Measurements from ENCODE around the gene GTF2H3. TPM values are rescaled to one million over a fixed set of nuclear protein-coding genes. Genes with fewer than 3 reads are reported as not detected.

Gene GTF2H3
- polyA plus RNA-seq, 1 of the 3 experiments (the other 2 are of a cell fraction): 22.4 TPM

- Histone ChIP-seq H3K9me3 (no peaks in the 10 kb centered on the region), H2AFZ (ENCODE audit: low read depth) (no peak overlapping the region), H3K27ac (ENCODE audit: low read depth in 2 of 2, low read length in 1 of 2) (no peak overlapping the region), H3K36me3 (replicated peaks in 1 of 2; ENCODE audit: control insufficient read depth in 1 of 2, insufficient read depth in 2 of 2, low read length in 1 of 2) (peaks cover 3 to 13% of the 10 kb centered on the region in 2 experiments), H3K4me2 (no peak overlapping the region), H3K4me1 (ENCODE audit: control insufficient read depth in 1 of 2, insufficient read depth in 2 of 2, low read depth in 1 of 2, low read length in 1 of 2) (no peaks in the 10 kb centered on the region), H3K9ac (no peak overlapping the region), H3K27me3 (ENCODE audit: insufficient read depth) (no peaks in the 10 kb centered on the region), H3F3A (replicated peaks; ENCODE audit: insufficient read depth) (no peaks in the 10 kb centered on the region), H4K20me1 (ENCODE audit: insufficient read depth) (no peaks in the 10 kb centered on the region), H3K79me2 (ENCODE audit: insufficient read depth) (no peaks in the 10 kb centered on the region), H3K4me3 (ENCODE audit: low read depth in 2 of 2, low read length in 1 of 2) (no peak overlapping the region), H3K9me2 (no peaks in the 10 kb centered on the region)
- DNase-seq: no peak
- ChIA-PET CTCF (no interaction called here), POLR2A (no interaction called here)
- 93% methylated on average over 8 of the region's 8 CpGs for WGBS (ENCODE audit: low lambda C conversion rate)
- TF ChIP-seq RAD21 (IDR thresholded peaks at IDR 0.05; ENCODE audit: low read length): no peak
- no peak for TF ChIP-seq REST (IDR thresholded peaks at IDR 0.05; ENCODE audit: low read depth, low read length)
- TF ChIP-seq NRF1 (IDR thresholded peaks at IDR 0.05; ENCODE audit: low read depth, low read length): no peak
- no peak for TF ChIP-seq RFX5 (IDR thresholded peaks at IDR 0.05; ENCODE audit: low read length)
- TF ChIP-seq TEAD4 (IDR thresholded peaks at IDR 0.05; ENCODE audit: borderline replicate concordance, insufficient read depth): no peak
- no peak for TF ChIP-seq ELF1 (IDR thresholded peaks at IDR 0.05)
- no peak for TF ChIP-seq USF2 (IDR thresholded peaks at IDR 0.05; ENCODE audit: borderline replicate concordance, low read depth, low read length)
- no peak for TF ChIP-seq JUND (IDR thresholded peaks at IDR 0.05)
- no peak for TF ChIP-seq TCF12 (IDR thresholded peaks at IDR 0.05)
- no peak for TF ChIP-seq EP300 (IDR thresholded peaks at IDR 0.05; ENCODE audit: borderline replicate concordance in 1 of 2, low read depth in 1 of 2, low read length in 1 of 2)
- no peak for TF ChIP-seq CTCF (IDR thresholded peaks at IDR 0.05)
- TF ChIP-seq MEF2A (IDR thresholded peaks at IDR 0.05; ENCODE audit: borderline replicate concordance, low read depth): no peak
- no peak for TF ChIP-seq NFIC (IDR thresholded peaks at IDR 0.05; ENCODE audit: borderline replicate concordance)
- TF ChIP-seq MAX (IDR thresholded peaks at IDR 0.05; ENCODE audit: low read depth): no peak
- TF ChIP-seq TAF1 (IDR thresholded peaks at IDR 0.05; ENCODE audit: borderline replicate concordance, low read depth, low read length): no peak
- TF ChIP-seq IRF3 (IDR thresholded peaks at IDR 0.05; ENCODE audit: low read depth, low read length): no peak
- no peak for TF ChIP-seq FOXJ3 (CRISPR knock-in tag; IDR thresholded peaks at IDR 0.05)
- no peak for TF ChIP-seq CHD2 (IDR thresholded peaks at IDR 0.05; ENCODE audit: low read length, partially characterized antibody)
- TF ChIP-seq MXI1 (IDR thresholded peaks at IDR 0.05; ENCODE audit: low read depth, low read length): no peak
These were observed 56.7 kb downstream of the GTF2H3 start for GRCh38 chr12:123690191-123690840.

Data from SK-N-SH (cell line).